HL-60/S4 treated with retinoic acid at 250 ng/mL for 4 days and 3 days (cell line): ENCODE results near the gene EQTN.
"Not testable (repeated sequence)": the region's sequence is repeated elsewhere in the genome, so short reads cannot be mapped to it uniquely, and the experiment has no call there.

Experiments
- in situ Hi-C: fragments of 300-500 bp; cut with MboI; formaldehyde crosslinking; loops from 2 replicates; pipeline ENCODE4 v1.7.0; 2022; ENCODE audit warnings: low sequenced_read_pairs

EQTN gene

DNA sequence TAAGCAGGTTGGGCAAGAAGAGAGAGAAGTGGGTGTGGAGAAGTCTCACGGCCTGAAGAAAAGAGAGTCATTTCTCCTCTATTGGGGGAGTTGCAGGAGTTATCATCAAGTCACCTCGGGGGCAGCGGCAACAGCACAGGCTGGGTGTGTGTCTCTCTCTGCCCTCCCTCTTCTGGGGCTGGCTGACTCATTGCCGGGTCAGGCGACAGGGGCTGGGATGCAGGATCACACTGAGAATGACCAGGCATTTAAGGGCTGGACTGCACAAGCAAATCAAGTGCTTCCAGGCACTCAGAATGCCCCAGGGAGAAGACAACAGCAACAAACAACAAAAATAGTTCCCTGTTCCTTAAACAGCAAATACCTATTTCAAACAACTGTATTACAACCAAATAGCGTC is 6.3 kb upstream of the EQTN start:
- in situ Hi-C loops: loop anchor here (25.0 kb wide), 1 partner anchor 234 kb away; the partner anchor contains the start of gene MOB3B

- in situ Hi-C loops: no loop called here
These were observed 3.0 kb downstream of the EQTN start for GRCh38 chr9:27293996-27294395.

GRCh38 chr9:27292659-27293405 is 4.1 kb downstream of the EQTN start:
- in situ Hi-C loops: no loop called here

DNA sequence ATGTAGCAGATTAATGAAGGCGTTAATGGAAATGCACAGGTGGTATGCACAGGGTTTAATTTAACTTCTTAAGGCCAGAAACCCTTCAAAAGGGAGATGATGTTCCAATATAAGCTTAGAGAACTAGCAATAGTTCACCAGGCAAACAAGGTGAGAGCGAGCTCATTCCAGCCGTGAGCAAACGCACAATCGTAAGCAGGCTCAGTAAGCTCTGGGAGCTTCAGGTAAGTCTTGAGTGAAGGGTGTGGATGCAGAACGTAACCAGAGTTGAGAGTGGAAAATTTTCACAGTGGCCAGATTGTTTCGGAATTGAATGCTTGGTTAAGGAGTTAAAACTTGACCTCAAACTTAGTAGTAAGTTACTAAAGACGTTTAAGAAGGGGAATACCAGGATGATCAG is 5.7 kb downstream of the EQTN start:
- in situ Hi-C loops: no loop called here

DNA sequence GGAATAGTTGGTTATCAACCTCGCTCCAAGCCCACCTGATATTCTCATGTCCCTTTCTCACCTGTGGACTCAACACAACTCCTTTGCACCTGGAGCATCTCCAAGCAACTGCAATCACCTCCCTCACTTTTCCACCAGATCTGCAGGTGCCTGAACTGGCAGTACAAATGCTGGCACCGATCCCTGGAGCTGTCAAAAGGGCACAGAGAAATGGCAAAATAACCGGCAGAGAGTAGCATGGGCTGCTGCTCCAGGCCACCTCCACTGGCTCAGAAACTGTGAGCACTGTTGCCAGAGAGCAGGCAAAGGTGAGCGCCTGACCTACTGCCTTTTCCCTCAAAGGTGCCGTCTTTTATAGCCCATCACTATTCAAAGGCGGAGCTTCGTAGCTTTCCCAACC is 14.7 kb downstream of the EQTN start:
- in situ Hi-C loops: no loop called here

- in situ Hi-C loops: no loop called here
These were observed 16.1 kb downstream of the EQTN start for GRCh38 chr9:27280860-27281259.

DNA sequence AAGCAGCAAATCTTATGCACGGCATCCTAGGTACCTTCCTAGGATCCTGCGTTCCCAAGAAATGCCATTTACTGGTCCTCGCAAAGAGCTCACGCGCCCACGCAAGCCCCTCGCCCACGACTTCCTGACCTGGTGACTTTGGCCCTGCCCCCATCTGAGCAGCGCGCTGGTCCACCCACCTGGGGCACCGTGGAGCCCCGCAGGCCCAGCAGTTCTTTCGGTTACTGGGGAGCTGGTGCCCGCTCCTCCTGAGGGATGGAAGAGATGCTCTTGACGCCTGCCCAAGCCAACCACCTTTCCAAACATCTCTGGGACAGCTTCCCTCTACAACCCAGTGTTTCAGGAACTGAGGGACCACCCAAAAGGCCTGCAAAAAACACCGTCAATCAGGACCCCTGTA is 16.7 kb downstream of the EQTN start:
- in situ Hi-C loops: no loop called here

- in situ Hi-C loops: no loop called here
These were observed 17.3 kb downstream of the EQTN start for GRCh38 chr9:27279611-27280010.

DNA sequence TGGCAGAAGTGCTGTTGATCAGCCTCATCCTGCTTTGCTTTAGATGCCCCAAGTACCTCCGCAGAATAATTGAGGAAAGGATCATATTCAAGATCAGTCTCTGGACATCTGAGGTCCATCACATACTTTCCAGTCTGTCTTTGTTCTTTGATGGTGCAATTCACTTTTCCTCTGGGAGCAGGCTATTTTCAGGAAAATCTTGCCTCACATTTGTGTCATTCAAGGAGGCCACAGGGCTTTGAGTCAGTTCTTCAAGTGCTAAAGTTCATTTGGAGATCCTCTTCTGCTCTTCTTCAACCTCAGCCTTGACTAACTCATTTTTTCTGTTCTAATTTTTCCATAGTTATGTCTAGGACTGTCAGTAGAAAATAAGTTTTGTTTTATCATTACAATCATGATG is 18.6 kb downstream of the EQTN start:
- in situ Hi-C loops: no loop called here

DNA sequence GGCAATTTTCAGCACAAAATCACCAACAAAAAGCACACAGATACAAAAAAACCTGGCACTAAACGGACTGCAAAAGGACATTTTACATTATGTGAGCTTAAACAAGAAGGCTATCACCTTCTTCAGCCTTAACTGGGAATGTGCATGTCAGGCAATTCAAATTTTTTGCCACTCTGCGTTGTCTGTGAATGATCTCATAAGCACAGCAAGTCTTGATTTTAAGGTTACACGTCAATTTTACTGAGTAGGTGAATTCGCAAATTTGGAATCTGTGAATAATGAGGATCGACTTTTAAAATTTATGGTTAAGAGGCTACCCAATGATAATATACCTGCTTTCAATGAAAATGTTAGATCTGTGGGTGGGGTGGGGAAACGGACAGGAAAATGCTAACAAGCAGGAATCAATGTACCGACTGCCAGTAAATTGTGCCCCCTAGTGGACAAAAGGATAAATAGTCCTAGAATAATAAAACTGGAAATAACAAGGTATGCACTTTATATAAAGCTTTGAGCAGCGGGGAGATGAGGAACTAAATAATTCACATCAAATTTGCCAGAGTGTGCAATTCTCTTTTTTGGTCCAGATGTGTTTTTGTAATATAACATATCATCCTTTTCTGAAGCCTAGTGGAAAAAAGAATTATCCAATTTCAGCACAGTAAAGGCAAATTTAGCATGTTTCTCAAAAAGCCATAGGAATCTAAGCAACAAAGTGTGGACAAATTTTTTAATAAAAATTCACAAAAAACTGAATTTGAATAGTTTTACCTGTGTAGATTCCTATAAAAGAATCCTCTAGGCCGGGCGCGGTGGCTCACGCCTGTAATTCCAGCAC is 20.5 kb downstream of the EQTN start:
- in situ Hi-C loops: no loop called here

GRCh38 chr9:27273186-27273585 is 23.8 kb downstream of the EQTN start:
- in situ Hi-C loops: no loop called here

GRCh38 chr9:27272103-27272502 is 24.8 kb downstream of the EQTN start:
- in situ Hi-C loops: no loop called here

GRCh38 chr9:27261517-27262211 is 35.3 kb downstream of the EQTN start:
- in situ Hi-C loops: no loop called here

GRCh38 chr9:27260789-27261516 is 36.0 kb downstream of the EQTN start:
- in situ Hi-C loops: no loop called here

DNA sequence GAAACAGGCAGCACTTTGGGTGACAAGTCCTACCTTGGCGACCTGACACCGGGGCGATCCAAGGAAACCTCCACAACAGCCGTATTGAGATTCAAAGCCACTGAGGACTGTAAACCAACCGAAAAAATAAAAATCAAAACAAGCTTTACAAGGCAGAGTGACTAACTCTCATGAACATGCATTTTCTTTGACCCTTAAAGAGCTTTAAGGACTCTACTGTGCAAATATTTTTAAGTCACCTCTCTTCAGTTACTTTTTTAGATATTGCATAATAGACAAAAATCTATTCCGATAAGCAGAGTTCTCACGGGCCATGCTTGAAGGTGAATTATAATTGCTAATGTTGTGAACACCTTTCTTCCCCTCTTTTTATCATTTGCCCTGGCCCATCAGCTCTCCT is 38.3 kb downstream of the EQTN start:
- in situ Hi-C loops: no loop called here

DNA sequence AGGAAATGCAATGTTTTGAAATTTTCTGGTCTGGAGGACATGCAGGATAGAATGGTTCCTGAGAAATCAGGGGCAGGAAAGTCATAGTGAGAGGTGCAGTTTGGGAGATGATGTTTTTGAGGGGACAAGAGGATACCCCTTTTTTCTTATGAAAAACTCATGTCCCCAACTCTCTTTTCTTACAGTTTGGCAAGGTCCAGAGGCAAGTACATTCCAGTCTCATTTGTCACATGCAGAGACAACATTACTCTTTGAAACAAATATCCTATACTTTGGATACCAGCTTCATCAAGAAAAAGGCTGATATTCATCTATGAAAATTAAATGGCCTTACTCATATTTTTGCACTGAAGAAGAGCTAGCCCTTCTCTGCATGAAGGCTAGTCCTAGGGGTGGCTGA is 48.2 kb downstream of the EQTN start:
- in situ Hi-C loops: no loop called here

- in situ Hi-C loops: no loop called here
These were observed 49.2 kb downstream of the EQTN start for GRCh38 chr9:27247756-27248155.

- in situ Hi-C loops: not testable (repeated sequence)
These were observed 57.3 kb downstream of the EQTN start for GRCh38 chr9:27239648-27240047.
